ENCODE data around the gene TTLL5. TPM values are rescaled to one million over a fixed set of nuclear protein-coding genes. Genes with fewer than 3 reads are reported as not detected.

Gene TTLL5
- total RNA-seq, 4 donors from 2014 or later: 32.4 to 183 (median 40.6) TPM

DNA sequence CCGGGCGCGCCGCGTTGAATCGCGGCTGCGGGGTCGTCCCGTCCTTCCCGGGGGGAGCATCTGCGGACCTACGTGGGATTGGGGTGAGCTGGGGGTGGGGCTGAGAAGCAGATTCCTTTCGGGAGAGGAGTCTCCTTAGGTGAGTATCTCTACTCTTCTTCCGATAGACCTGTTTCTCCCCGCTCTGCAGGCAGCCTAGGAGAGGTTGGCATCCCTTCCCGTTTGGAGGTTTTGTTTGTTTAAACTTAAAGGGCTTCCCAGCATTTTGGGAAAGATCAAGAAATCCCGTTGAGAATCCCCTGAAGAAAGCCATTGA is 411 bp downstream of the TTLL5 start:
- no peak for DNase-seq
- H3K4me3 ChIP-seq: peak overlapping the region; percentile 82 to 98
- peak in 1 of 2 donors; percentile 4 for TF ChIP-seq POLR2A (IDR thresholded peaks at IDR 0.05)
- TF ChIP-seq, protein P1, sequence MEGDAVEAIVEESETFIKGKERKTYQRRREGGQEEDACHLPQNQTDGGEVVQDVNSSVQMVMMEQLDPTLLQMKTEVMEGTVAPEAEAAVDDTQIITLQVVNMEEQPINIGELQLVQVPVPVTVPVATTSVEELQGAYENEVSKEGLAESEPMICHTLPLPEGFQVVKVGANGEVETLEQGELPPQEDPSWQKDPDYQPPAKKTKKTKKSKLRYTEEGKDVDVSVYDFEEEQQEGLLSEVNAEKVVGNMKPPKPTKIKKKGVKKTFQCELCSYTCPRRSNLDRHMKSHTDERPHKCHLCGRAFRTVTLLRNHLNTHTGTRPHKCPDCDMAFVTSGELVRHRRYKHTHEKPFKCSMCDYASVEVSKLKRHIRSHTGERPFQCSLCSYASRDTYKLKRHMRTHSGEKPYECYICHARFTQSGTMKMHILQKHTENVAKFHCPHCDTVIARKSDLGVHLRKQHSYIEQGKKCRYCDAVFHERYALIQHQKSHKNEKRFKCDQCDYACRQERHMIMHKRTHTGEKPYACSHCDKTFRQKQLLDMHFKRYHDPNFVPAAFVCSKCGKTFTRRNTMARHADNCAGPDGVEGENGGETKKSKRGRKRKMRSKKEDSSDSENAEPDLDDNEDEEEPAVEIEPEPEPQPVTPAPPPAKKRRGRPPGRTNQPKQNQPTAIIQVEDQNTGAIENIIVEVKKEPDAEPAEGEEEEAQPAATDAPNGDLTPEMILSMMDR (IDR thresholded peaks at IDR 0.05): no peak
- H3K27me3 ChIP-seq: no peaks in the 10 kb centered on the region
- intact Hi-C loops (cut with DNase I; ENCODE audit: low total_unique reads): no loop called here
- H3K27ac ChIP-seq: peak overlapping the region; percentile 86 to 90
- no peaks in the 10 kb centered on the region for H3K36me3 ChIP-seq
- no peaks in the 10 kb centered on the region for H3K9me3 ChIP-seq
- no peaks in the 10 kb centered on the region for H3K4me1 ChIP-seq

DNA sequence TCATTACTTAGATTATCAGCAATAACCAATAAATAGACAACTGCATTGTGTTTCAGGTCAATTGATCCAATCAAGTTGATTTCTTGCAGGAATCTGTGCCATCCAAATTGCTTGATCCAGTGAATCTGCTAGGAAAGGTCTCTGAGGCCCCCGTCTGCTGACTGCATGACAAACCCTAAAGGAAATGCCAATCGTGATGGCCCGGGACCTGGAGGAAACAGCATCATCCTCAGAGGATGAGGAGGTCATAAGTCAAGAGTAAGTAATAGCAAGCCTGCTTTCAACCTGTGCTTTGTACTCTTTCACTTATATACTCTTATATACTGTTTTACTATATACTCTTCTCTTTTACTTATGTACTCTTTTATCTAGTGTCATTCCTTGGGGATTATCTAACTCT is 1.9 kb downstream of the TTLL5 start:
- no peaks in the 10 kb centered on the region for H3K9me3 ChIP-seq
- intact Hi-C loops (cut with DNase I; ENCODE audit: low total_unique reads): no loop called here

DNA sequence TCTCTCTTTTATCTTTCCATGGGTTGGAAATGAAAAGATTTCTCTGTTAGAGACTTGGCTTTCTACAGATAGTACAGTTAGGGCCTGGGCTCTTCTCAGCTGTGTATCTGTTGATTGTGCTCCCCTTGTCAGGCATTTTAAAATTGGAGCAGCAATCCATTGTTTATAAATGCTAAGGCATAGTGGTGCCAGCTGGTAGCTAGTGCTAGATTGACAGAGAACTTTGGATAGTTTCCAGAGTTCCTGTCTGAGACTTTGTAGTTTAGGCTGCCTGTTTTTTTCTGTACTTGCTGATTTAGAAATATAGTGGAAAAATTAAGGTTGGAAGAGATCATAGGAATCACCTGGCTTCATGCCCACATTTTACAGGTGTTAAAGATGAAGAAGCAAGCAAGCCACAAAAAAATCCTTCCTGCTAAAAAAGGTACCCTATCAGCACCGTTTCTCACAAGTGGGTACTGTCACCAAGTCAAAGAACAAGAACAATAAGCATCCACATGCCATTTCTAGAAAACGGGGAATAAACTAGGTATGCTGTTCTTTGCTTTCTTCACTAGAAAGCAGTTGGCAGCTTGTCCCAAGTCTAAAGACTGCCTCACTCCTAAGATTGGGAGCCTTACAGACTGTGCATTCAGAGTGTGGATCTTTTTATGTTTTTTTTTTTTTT is 6.2 kb downstream of the TTLL5 start:
- no peaks in the 10 kb centered on the region for H3K27me3 ChIP-seq
- no peaks in the 10 kb centered on the region for H3K36me3 ChIP-seq
- intact Hi-C loops (cut with DNase I; ENCODE audit: low total_unique reads): no loop called here
- H3K4me3 ChIP-seq: no peak overlapping the region
- H3K4me1 ChIP-seq: no peaks in the 10 kb centered on the region
- no peak for DNase-seq
- TF ChIP-seq, protein P1 (IDR thresholded peaks at IDR 0.05): no peak
- no peak for TF ChIP-seq POLR2A (IDR thresholded peaks at IDR 0.05)
- no peak overlapping the region for H3K27ac ChIP-seq
- no peaks in the 10 kb centered on the region for H3K9me3 ChIP-seq

More for the DNA sequence above, 1.9 kb downstream of the TTLL5 start:
- H3K27ac ChIP-seq: no peak overlapping the region
- TF ChIP-seq, protein P1 (IDR thresholded peaks at IDR 0.05): no peak
- no peak for TF ChIP-seq POLR2A (IDR thresholded peaks at IDR 0.05)
- H3K27me3 ChIP-seq: no peaks in the 10 kb centered on the region
- no peaks in the 10 kb centered on the region for H3K36me3 ChIP-seq
- H3K4me3 ChIP-seq: no peak overlapping the region
- no peaks in the 10 kb centered on the region for H3K4me1 ChIP-seq
- no peak for DNase-seq

DNA sequence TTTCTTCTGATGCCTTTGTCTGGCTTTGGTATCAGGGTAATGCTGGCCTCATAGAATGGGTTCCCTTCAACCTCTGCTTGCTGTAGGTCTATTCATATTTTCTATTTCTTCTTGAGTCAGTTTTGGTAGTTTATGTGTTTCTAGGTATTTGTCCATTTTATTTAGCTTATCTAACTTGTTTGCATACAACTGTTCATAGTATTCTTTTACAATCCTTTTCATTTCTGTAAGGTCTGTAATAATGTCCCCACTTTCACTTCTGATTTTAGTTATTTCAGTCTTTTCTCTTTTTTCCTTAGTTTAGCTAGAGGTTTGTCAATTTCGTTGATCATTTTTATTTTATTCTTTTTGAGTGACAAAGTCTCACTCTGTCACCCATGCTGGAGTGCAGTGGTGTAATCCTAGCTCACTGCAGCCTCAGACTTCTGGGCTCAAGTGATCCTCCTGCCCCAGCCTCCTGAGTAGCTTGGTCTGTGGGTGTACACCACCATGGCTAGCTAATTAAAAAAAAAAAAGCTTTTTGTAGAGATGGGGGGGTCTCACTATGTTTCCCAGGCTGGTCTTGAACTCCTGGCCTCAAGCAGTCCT is 11.7 kb downstream of the TTLL5 start:
- Histone ChIP-seq H3K9me3 (no peaks in the 10 kb centered on the region), H3K4me3 (no peak overlapping the region), H3K27ac (no peak overlapping the region), H3K4me1 (no peaks in the 10 kb centered on the region), H3K36me3 (no peaks in the 10 kb centered on the region), H3K27me3 (no peaks in the 10 kb centered on the region)
- intact Hi-C loops (cut with DNase I; ENCODE audit: low total_unique reads): no loop called here
- DNase-seq: no peak
- TF ChIP-seq POLR2A (IDR thresholded peaks at IDR 0.05): no peak
- TF ChIP-seq, protein P1 (IDR thresholded peaks at IDR 0.05): no peak

DNA sequence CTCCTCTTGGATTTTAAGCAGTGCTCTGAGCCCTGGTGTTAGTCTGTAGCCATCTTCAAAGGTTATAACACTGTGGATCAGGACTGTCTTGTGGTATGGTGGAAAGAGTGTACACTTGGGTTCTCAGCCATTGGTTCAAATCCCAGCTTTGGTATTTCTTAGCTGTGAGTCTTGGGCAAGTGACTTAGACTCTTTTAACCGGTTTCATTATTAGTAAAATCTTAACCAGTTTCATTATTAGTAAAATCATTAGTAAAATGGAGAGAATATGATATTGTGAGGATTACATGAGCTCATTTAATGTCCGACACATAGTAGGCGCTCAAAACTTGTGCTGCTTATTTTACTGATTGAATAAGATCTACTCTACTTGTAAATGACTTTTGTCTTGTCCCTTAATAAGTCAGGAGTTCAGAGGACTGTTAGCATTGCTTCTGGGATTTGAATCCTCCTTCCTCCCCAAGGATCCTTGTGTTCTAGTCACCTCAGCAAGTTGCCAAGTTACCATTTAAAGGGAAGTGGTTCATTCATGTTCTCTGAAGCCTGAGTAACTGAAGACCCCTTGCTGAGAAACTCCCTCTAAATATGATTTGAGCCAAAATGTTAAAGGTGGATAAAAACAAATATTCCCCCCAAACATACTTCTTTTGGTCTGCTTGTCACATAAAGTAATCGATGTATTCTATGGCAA is 12.4 kb downstream of the TTLL5 start:
- Histone ChIP-seq H3K9me3 (no peaks in the 10 kb centered on the region), H3K4me1 (no peaks in the 10 kb centered on the region), H3K27me3 (no peaks in the 10 kb centered on the region), H3K36me3 (no peaks in the 10 kb centered on the region), H3K4me3 (no peak overlapping the region), H3K27ac (no peak overlapping the region)
- TF ChIP-seq, protein P1 (IDR thresholded peaks at IDR 0.05): no peak
- TF ChIP-seq POLR2A (IDR thresholded peaks at IDR 0.05): no peak
- no peak for DNase-seq
- intact Hi-C loops (cut with DNase I; ENCODE audit: low total_unique reads): no loop called here
